Neural cell (in vitro differentiated cells): ENCODE data around the gene SYT17. TPM values are rescaled to one million over a fixed set of nuclear protein-coding genes. Genes with fewer than 3 reads are reported as not detected.

Experiments
- H2AFZ ChIP-seq: fragments of 200-600, 300-800 bp; sonication (generic), shearing (Covaris generic); 2 replicates; pipeline ENCODE4 v1.6.0; 2014; ENCODE audit warnings: low read depth, mild to moderate bottlenecking, antibody characterized with exemption, low read length, moderate library complexity
- H3F3A ChIP-seq: fragments of 200-600 bp; shearing (Covaris generic); 2 replicates; pipeline ENCODE4 v1.6.1; 2016; ENCODE audit warnings: mild to moderate bottlenecking, moderate library complexity, mixed read lengths, antibody characterized with exemption, low read length; ENCODE audit not compliant: insufficient read depth, poor library complexity, severe bottlenecking
- H3K27ac ChIP-seq: fragments of 200-600, 300-800 bp; sonication (generic), shearing (Covaris generic); 2 replicates; pipeline ENCODE4 v1.5.1; 2014; ENCODE audit warnings: mild to moderate bottlenecking, low read length, moderate library complexity
- H3K27me3 ChIP-seq: fragments of 300-800, 200-600 bp; sonication (generic), shearing (Covaris generic); 2 replicates; pipeline ENCODE4 v1.6.0; 2014; ENCODE audit warnings: mild to moderate bottlenecking, low read depth, low read length, moderate library complexity; ENCODE audit not compliant: insufficient read depth
- H3K36me3 ChIP-seq: fragments of 300-800, 200-600 bp; sonication (generic), shearing (Covaris generic); 2 replicates; pipeline ENCODE4 v1.5.1; 2014; ENCODE audit warnings: mild to moderate bottlenecking, antibody characterized with exemption, low read length, moderate library complexity; ENCODE audit not compliant: insufficient read depth
- H3K4me2 ChIP-seq: fragments of 300-800, 200-600 bp; sonication (generic), shearing (Covaris generic); 2 replicates; pipeline ENCODE4 v1.6.0; 2014; ENCODE audit warnings: mild to moderate bottlenecking, low read length
- H3K4me3 ChIP-seq: fragments of 300-800, 200-600 bp; sonication (generic), shearing (Covaris generic); 2 replicates; pipeline ENCODE4 v1.5.1; 2014; ENCODE audit warnings: mild to moderate bottlenecking, low read length, moderate library complexity
- H3K79me2 ChIP-seq: fragments of 200-600 bp; shearing (Covaris generic); replicated peaks from 2 replicates; pipeline ENCODE4 v1.6.0; 2014; ENCODE audit warnings: mild to moderate bottlenecking, low read length, moderate library complexity; ENCODE audit not compliant: insufficient read depth
- H3K9ac ChIP-seq: fragments of 300-800, 200-600 bp; sonication (generic), shearing (Covaris generic); 2 replicates; pipeline ENCODE4 v1.6.1; 2016; ENCODE audit warnings: mild to moderate bottlenecking, low read length, mixed read lengths
- H3K9me2 ChIP-seq: fragments of 200-600 bp; shearing (Covaris generic); 2 replicates; pipeline ENCODE4 v1.6.1; 2016; ENCODE audit warnings: mild to moderate bottlenecking, low read length, mixed read lengths; ENCODE audit not compliant: insufficient read depth
- H3K9me3 ChIP-seq: fragments of 200-600, 300-800 bp; sonication (generic), shearing (Covaris generic); 2 replicates; pipeline ENCODE4 v1.6.1; 2016; ENCODE audit warnings: mild to moderate bottlenecking, mixed run types, low read length, moderate library complexity, mixed read lengths
- H4K20me1 ChIP-seq: fragments of 200-600 bp; shearing (Covaris generic); 2 replicates; pipeline ENCODE4 v1.6.1; 2016; ENCODE audit warnings: mild to moderate bottlenecking, mixed run types; ENCODE audit not compliant: insufficient read depth
- CTCF ChIP-seq: fragments of 450-650 bp; IDR thresholded peaks from 2 replicates; pipeline ENCODE4 v1.5.1; 2014; ENCODE audit warnings: antibody characterized with exemption, mild to moderate bottlenecking, moderate library complexity; ENCODE audit not compliant: poor library complexity, severe bottlenecking
- EP300 ChIP-seq: fragments of 450-650 bp; conservative IDR thresholded peaks from 2 replicates; pipeline ENCODE4 v1.6.1; 2014; ENCODE audit warnings: antibody characterized with exemption, mild to moderate bottlenecking, moderate library complexity; ENCODE audit not compliant: poor library complexity, severe bottlenecking
- EZH2 ChIP-seq: fragments of 200-600, 300-800 bp; shearing (Covaris generic), sonication (generic); IDR thresholded peaks from 2 replicates; pipeline ENCODE4 v1.6.1; 2014; ENCODE audit warnings: antibody characterized with exemption, low read length, borderline replicate concordance, mild to moderate bottlenecking; ENCODE audit not compliant: insufficient read depth, poor library complexity, severe bottlenecking
- MXI1 ChIP-seq: fragments of 450-650 bp; conservative IDR thresholded peaks from 2 replicates; pipeline ENCODE4 v1.6.1; 2014; ENCODE audit warnings: antibody characterized with exemption, mild to moderate bottlenecking; ENCODE audit not compliant: poor library complexity, severe bottlenecking
- POLR2AphosphoS5 ChIP-seq: IDR thresholded peaks from 2 replicates; pipeline ENCODE4 v1.6.1; 2012
- RAD21 ChIP-seq: fragments of 450-650 bp; conservative IDR thresholded peaks from 2 replicates; pipeline ENCODE4 v1.6.1; 2014; ENCODE audit warnings: antibody characterized with exemption, mild to moderate bottlenecking, moderate library complexity
- REST ChIP-seq: IDR thresholded peaks from 2 replicates; pipeline ENCODE4 v1.6.1; 2012; ENCODE audit warnings: borderline replicate concordance
- SMC3 ChIP-seq: fragments of 450-650 bp; conservative IDR thresholded peaks from 2 replicates; pipeline ENCODE4 v1.6.1; 2014; ENCODE audit warnings: antibody characterized with exemption, mild to moderate bottlenecking, moderate library complexity; ENCODE audit not compliant: poor library complexity
- TAF1 ChIP-seq: IDR thresholded peaks from 2 replicates; pipeline ENCODE4 v1.6.1; 2012; ENCODE audit warnings: low read depth
- polyA plus RNA-seq: library from polyadenylated mRNA; depleted of rRNA; stranded (reverse); fragments of >200 nt; gene quantifications from 2 replicates; pipeline ENCODE4 v1.2.3, GENCODE V29; 2014

SYT17 gene
- polyA plus RNA-seq, 1 donor from 2014 or later = 3.0 TPM

DNA sequence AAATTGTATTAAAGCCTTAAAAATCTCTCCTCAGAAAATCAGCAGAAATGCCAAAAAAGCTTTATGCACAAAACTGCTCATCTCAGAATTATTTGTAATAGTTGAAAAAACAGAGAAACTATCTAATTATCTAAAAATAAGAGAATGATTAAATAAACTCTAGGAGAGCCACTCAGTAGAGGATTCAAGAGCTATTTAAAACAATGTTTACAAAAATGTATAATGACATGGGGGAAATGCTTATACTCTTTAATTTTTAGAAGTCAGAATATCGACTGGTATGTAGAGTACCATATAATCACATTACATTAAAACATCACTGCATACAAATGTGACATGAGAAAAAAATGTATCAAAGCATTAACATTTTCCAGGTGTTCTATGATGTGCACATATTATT is 129.4 kb downstream of the SYT17 start:
- Histone ChIP-seq H3F3A (no peaks in the 10 kb centered on the region), H3K9me3 (no peaks in the 10 kb centered on the region), H2AFZ (no peak overlapping the region), H3K27me3 (no peaks in the 10 kb centered on the region), H4K20me1 (no peaks in the 10 kb centered on the region), H3K4me3 (no peak overlapping the region), H3K9ac (no peak overlapping the region), H3K27ac (no peak overlapping the region), H3K79me2 (no peaks in the 10 kb centered on the region), H3K36me3 (no peaks in the 10 kb centered on the region), H3K9me2 (no peaks in the 10 kb centered on the region), H3K4me2 (no peak overlapping the region)
- no peak for TF ChIP-seq EZH2
- no peak for TF ChIP-seq POLR2AphosphoS5
- no peak for TF ChIP-seq SMC3
- no peak for TF ChIP-seq RAD21
- TF ChIP-seq MXI1 = no peak
- TF ChIP-seq EP300 = no peak
- TF ChIP-seq REST = no peak
- no peak for TF ChIP-seq TAF1
- no peak for TF ChIP-seq CTCF

- Histone ChIP-seq H3K9me2 (no peaks in the 10 kb centered on the region), H3K79me2 (no peaks in the 10 kb centered on the region), H3K4me3 (no peak overlapping the region), H4K20me1 (no peaks in the 10 kb centered on the region), H3K4me2 (no peak overlapping the region), H3K9ac (no peak overlapping the region), H2AFZ (no peak overlapping the region), H3K36me3 (no peaks in the 10 kb centered on the region), H3K27ac (no peak overlapping the region), H3K9me3 (no peaks in the 10 kb centered on the region), H3F3A (no peaks in the 10 kb centered on the region), H3K27me3 (no peaks in the 10 kb centered on the region)
- TF ChIP-seq REST (no peak), CTCF (no peak), RAD21 (no peak)
Observed at GRCh38 chr16:19299565-19299964, 131.5 kb downstream of the SYT17 start.
